NCI-H524 treated with DMSO at 0.1 percent for 48 hours (cell line): ENCODE results near the gene KIAA1958.
A peak's percentile ranks its signal among the peaks of the same experiment; 100 is the strongest.

Experiments
- DNase-seq: peaks from one replicate; lab custom pipeline; 2025; lab: John Stamatoyannopoulos, UW

The KIAA1958 gene

GRCh38 chr9:112529316-112529715 lies 42.7 kb downstream of the KIAA1958 start:
- DNase-seq: no peak

- DNase-seq: no peak
These were observed 44.2 kb downstream of the KIAA1958 start for GRCh38 chr9:112530751-112531205.

- DNase-seq: no peak
These were observed 45.1 kb downstream of the KIAA1958 start for GRCh38 chr9:112531666-112532282.

- peak; percentile 78 for DNase-seq
These were observed 45.8 kb downstream of the KIAA1958 start for GRCh38 chr9:112532427-112532826.

- no peak for DNase-seq
These were observed 47.0 kb downstream of the KIAA1958 start for GRCh38 chr9:112533660-112534059.

GRCh38 chr9:112535301-112535700 lies 48.7 kb downstream of the KIAA1958 start:
- DNase-seq: no peak

GRCh38 chr9:112535811-112536210 lies 49.2 kb downstream of the KIAA1958 start:
- DNase-seq: no peak

GRCh38 chr9:112537561-112537960 lies 50.9 kb downstream of the KIAA1958 start:
- no peak for DNase-seq

- no peak for DNase-seq
These were observed 54.2 kb downstream of the KIAA1958 start for GRCh38 chr9:112540800-112541199.

GRCh38 chr9:112541685-112542084 lies 55.1 kb downstream of the KIAA1958 start:
- DNase-seq: no peak

GRCh38 chr9:112542593-112543292 lies 56.1 kb downstream of the KIAA1958 start:
- no peak for DNase-seq

- DNase-seq: no peak
These were observed 57.9 kb downstream of the KIAA1958 start for GRCh38 chr9:112544477-112544876.

- no peak for DNase-seq
These were observed 58.6 kb downstream of the KIAA1958 start for GRCh38 chr9:112545237-112545636.

- DNase-seq: no peak
These were observed 59.8 kb downstream of the KIAA1958 start for GRCh38 chr9:112546149-112547012.

GRCh38 chr9:112548051-112548440 lies 61.4 kb downstream of the KIAA1958 start:
- no peak for DNase-seq

- no peak for DNase-seq
These were observed 62.4 kb downstream of the KIAA1958 start for GRCh38 chr9:112548836-112549595.

GRCh38 chr9:112550531-112550930 lies 63.9 kb downstream of the KIAA1958 start:
- no peak for DNase-seq

- peak; percentile 54 for DNase-seq
These were observed 65.0 kb downstream of the KIAA1958 start for GRCh38 chr9:112551641-112552040.

- no peak for DNase-seq
These were observed 65.8 kb downstream of the KIAA1958 start for GRCh38 chr9:112552229-112553056.

- DNase-seq: no peak
These were observed 66.7 kb downstream of the KIAA1958 start for GRCh38 chr9:112553256-112553826.

- no peak for DNase-seq
These were observed 67.9 kb downstream of the KIAA1958 start for GRCh38 chr9:112554516-112554915.
